Measurements from ENCODE around the gene SECISBP2.
"Not testable (repeated sequence)": the region's sequence is repeated elsewhere in the genome, so short reads cannot be mapped to it uniquely, and the experiment has no call there.

Gene SECISBP2

GRCh38 chr9:89365532-89365912, 47.2 kb downstream of the SECISBP2 start:
- no peak for DNase-seq

GRCh38 chr9:89366711-89367110, 48.4 kb downstream of the SECISBP2 start:
- no peak for DNase-seq

GRCh38 chr9:89367281-89367680, 49.0 kb downstream of the SECISBP2 start:
- DNase-seq, result no peak

GRCh38 chr9:89367726-89368437, 49.6 kb downstream of the SECISBP2 start:
- no peak for DNase-seq

GRCh38 chr9:89368550-89368949, 50.2 kb downstream of the SECISBP2 start:
- no peak for DNase-seq

GRCh38 chr9:89368978-89369377, 50.7 kb downstream of the SECISBP2 start:
- no peak for DNase-seq

GRCh38 chr9:89370593-89370992, 52.3 kb downstream of the SECISBP2 start:
- no peak for DNase-seq

GRCh38 chr9:89371791-89372190, 53.5 kb downstream of the SECISBP2 start:
- not testable (repeated sequence) for DNase-seq

- peak; percentile 22 for DNase-seq
These were observed 54.0 kb downstream of the SECISBP2 start for GRCh38 chr9:89372230-89372816.

- no peak for DNase-seq
These were observed 54.7 kb downstream of the SECISBP2 start for GRCh38 chr9:89372979-89373378.

- no peak for DNase-seq
These were observed 55.9 kb downstream of the SECISBP2 start for GRCh38 chr9:89374176-89374575.

GRCh38 chr9:89375191-89375760, 57.0 kb downstream of the SECISBP2 start:
- peak; percentile 23 for DNase-seq

- no peak for DNase-seq
These were observed 58.0 kb downstream of the SECISBP2 start for GRCh38 chr9:89376286-89376685.

- no peak for DNase-seq
These were observed 58.5 kb downstream of the SECISBP2 start for GRCh38 chr9:89376741-89377351.

GRCh38 chr9:89377411-89377810, 59.1 kb downstream of the SECISBP2 start:
- no peak for DNase-seq

GRCh38 chr9:89378541-89378940, 60.2 kb downstream of the SECISBP2 start:
- DNase-seq, result no peak

GRCh38 chr9:89379031-89379430, 60.7 kb downstream of the SECISBP2 start:
- no peak for DNase-seq

- no peak for DNase-seq
These were observed 61.3 kb downstream of the SECISBP2 start for GRCh38 chr9:89379508-89380115.

GRCh38 chr9:89380437-89381307, 62.4 kb downstream of the SECISBP2 start:
- no peak for DNase-seq

- DNase-seq, result no peak
These were observed 63.0 kb downstream of the SECISBP2 start for GRCh38 chr9:89381308-89381609.

- no peak for DNase-seq
These were observed 64.0 kb downstream of the SECISBP2 start for GRCh38 chr9:89382026-89382986.

Data from activated naive CD4-positive, alpha-beta T cell treated with Interleukin-2 at 50 U/mL for 16 hours (primary cell).